Measurements from ENCODE around the gene CCNT2.
A peak's percentile ranks its signal among the peaks of the same experiment; 100 is the strongest.

CCNT2 gene

GRCh38 chr2:135004005-135004746, 85.6 kb downstream of the CCNT2 start:
- H3K9me3 ChIP-seq (ENCODE audit: insufficient read depth, low read length, severe bottlenecking): no peaks in the 10 kb centered on the region
- TF ChIP-seq CTCF (IDR thresholded peaks at IDR 0.05; ENCODE audit: borderline replicate concordance, extremely low read depth, low read length, poor library complexity, severe bottlenecking): peak; percentile 99
- TF ChIP-seq EZH2 (IDR thresholded peaks at IDR 0.05; ENCODE audit: borderline replicate concordance, low read depth, low read length, severe bottlenecking): no peak
- H3K27ac ChIP-seq (ENCODE audit: low read length): no peak overlapping the region
- H3K9ac ChIP-seq (ENCODE audit: low read depth, low read length): peak overlapping the region; percentile 28; the same call in 1 of the 2 replicates
- H3K4me2 ChIP-seq (ENCODE audit: insufficient read depth, low read length): peak overlapping the region; percentile 48
- no peaks in the 10 kb centered on the region for H3K27me3 ChIP-seq (ENCODE audit: insufficient read depth, low read length, poor library complexity)
- no peak overlapping the region for H3K4me3 ChIP-seq (ENCODE audit: low read depth in 1 of 2, low read length in 2 of 2)
- H3K79me2 ChIP-seq (ENCODE audit: insufficient read depth, low read length): no peaks in the 10 kb centered on the region
- peak; percentile 100 for ATAC-seq (ENCODE audit: insufficient read depth, low read depth)
- no peaks in the 10 kb centered on the region for H4K20me1 ChIP-seq (ENCODE audit: insufficient read depth, low read length)
- DNase-seq: peak; percentile 78
- H2AFZ ChIP-seq (ENCODE audit: low read depth, low read length): peak overlapping the region; percentile 67
- H3K36me3 ChIP-seq (ENCODE audit: insufficient read depth, low read length): no peaks in the 10 kb centered on the region
- peaks cover 9% of the 10 kb centered on the region for H3K4me1 ChIP-seq (ENCODE audit: insufficient read depth, low read length)

- H3K4me2 ChIP-seq (ENCODE audit: insufficient read depth, low read length): no peak overlapping the region
- H3K27ac ChIP-seq (ENCODE audit: low read length): no peak overlapping the region
- no peak for ATAC-seq (ENCODE audit: insufficient read depth, low read depth)
- H3K4me3 ChIP-seq (ENCODE audit: low read depth in 1 of 2, low read length in 2 of 2): no peak overlapping the region
- H3K9me3 ChIP-seq (ENCODE audit: insufficient read depth, low read length, severe bottlenecking): no peaks in the 10 kb centered on the region
- H3K27me3 ChIP-seq (ENCODE audit: insufficient read depth, low read length, poor library complexity): no peaks in the 10 kb centered on the region
- TF ChIP-seq EZH2 (IDR thresholded peaks at IDR 0.05; ENCODE audit: borderline replicate concordance, low read depth, low read length, severe bottlenecking): no peak
- no peak for TF ChIP-seq CTCF (IDR thresholded peaks at IDR 0.05; ENCODE audit: borderline replicate concordance, extremely low read depth, low read length, poor library complexity, severe bottlenecking)
- no peaks in the 10 kb centered on the region for H4K20me1 ChIP-seq (ENCODE audit: insufficient read depth, low read length)
- no peak for DNase-seq
- H3K36me3 ChIP-seq (ENCODE audit: insufficient read depth, low read length): no peaks in the 10 kb centered on the region
- H3K9ac ChIP-seq (ENCODE audit: low read depth, low read length): no peak overlapping the region
- no peaks in the 10 kb centered on the region for H3K79me2 ChIP-seq (ENCODE audit: insufficient read depth, low read length)
- H2AFZ ChIP-seq (ENCODE audit: low read depth, low read length): no peak overlapping the region
- H3K4me1 ChIP-seq (ENCODE audit: insufficient read depth, low read length): peaks cover 9% of the 10 kb centered on the region
These were observed 87.1 kb downstream of the CCNT2 start for GRCh38 chr2:135005753-135006152.

Measured in DND-41 (cell line).